ENCODE measurements around the gene DNAJC17.

DNAJC17 gene

DNA sequence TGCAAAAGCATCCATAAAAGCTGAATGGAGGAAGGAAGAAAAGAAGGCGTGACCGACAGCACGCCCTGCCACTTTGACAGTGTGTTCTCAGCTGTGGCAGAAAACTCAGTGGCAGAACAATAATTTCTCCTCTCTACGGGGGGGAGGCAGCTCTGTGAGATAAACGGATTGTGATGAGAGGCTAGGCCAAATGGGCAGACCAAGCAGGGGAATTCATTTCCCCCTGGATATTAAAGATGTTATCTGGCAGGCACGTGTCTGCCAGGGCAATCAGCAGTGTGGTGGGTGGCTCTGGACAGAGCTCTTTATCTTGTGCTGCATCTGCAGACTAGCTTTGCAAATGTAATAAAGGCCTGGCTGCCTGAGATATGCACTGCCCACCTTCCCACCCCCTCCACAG, 50.3 kb downstream of the DNAJC17 start:
- Histone ChIP-seq H3K4me1 (ENCODE audit: control insufficient read depth in 5 of 5, insufficient read depth in 5 of 5, low read length in 5 of 5) (peaks cover 0 to 30% (median 17%) of the 10 kb centered on the region in 5 donors), H3K27me3 (ENCODE audit: control insufficient read depth in 5 of 5, insufficient read depth in 4 of 5, low read length in 5 of 5) (no peaks in the 10 kb centered on the region), H3K36me3 (ENCODE audit: control insufficient read depth in 5 of 5, insufficient read depth in 5 of 5, low read length in 5 of 5) (peaks cover 0 to 8% (median 4%) of the 10 kb centered on the region in 5 donors), H3K9ac (ENCODE audit: low read length in 5 of 5) (no peak overlapping the region), H3K27ac (ENCODE audit: low read depth, low read length) (no peak overlapping the region), H3K4me3 (ENCODE audit: low read depth in 1 of 5, low read length in 5 of 5) (no peak overlapping the region), H3K9me3 (ENCODE audit: control insufficient read depth in 5 of 5, low read length in 5 of 5) (no peaks in the 10 kb centered on the region)

GRCh38 chr15:40755812-40756208, 51.5 kb downstream of the DNAJC17 start:
- Histone ChIP-seq H3K36me3 (ENCODE audit: control insufficient read depth in 5 of 5, insufficient read depth in 5 of 5, low read length in 5 of 5) (peaks cover 0 to 19% (median 14%) of the 10 kb centered on the region in 5 donors), H3K9me3 (ENCODE audit: control insufficient read depth in 5 of 5, low read length in 5 of 5) (no peaks in the 10 kb centered on the region), H3K9ac (ENCODE audit: low read length in 5 of 5) (peak overlapping the region in 4 of 5 donors; percentile 83 to 98 (median 90)), H3K27ac (ENCODE audit: low read depth, low read length) (peak overlapping the region; percentile 87), H3K4me1 (ENCODE audit: control insufficient read depth in 5 of 5, insufficient read depth in 5 of 5, low read length in 5 of 5) (peaks cover 0 to 30% (median 17%) of the 10 kb centered on the region in 5 donors), H3K4me3 (ENCODE audit: low read depth in 1 of 5, low read length in 5 of 5) (peak overlapping the region in 4 of 5 donors; percentile 85 to 96 (median 88)), H3K27me3 (ENCODE audit: control insufficient read depth in 5 of 5, insufficient read depth in 4 of 5, low read length in 5 of 5) (no peaks in the 10 kb centered on the region)

DNA sequence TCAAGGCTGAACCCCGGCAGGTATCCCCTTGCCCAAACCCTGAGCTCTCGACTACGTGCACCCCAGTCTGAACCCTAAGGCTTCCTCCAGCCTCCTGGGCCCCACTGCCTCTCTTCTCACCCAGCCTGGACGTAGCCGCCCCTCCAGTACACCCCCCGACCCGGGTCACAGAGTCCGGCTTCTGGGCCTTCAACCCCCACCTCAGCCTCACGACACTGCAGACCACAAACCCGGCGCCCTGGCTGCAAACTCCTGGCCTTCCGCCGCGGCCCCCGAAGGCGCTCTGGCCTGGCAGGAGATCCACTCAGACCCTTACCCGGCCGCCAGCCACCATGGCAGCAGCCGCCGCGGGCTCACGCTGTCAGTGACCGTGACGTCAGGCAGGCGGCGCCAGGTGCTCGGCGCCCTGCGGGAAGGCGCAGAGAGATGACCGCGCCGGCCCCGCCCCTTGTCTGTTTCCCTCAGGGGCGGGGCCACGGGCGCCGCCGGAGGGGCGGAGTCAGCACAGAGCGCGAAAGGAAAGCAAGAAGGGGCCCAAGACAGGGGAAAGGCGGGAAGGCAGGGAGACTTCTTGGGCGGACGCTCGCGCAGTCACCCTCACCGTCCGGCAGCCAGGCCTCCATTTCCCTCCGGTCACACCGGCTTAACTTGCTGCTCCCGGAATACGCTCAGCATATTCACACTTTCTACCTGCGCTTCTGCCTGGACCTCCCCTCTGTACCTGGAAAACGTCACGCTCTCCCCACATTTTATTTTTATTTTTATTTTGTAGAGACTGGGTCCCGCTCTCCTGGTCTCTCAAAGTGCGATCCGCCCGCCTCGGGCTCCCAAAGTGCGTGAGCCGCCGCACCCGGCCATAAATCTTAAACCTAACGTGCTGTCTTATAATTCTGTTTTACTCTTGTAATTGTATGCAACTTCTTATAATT, 52.1 kb downstream of the DNAJC17 start, which contains the start of gene RMDN3:
TSS of gene RMDN3 (minus strand) at position 372 of the 929 bp plus-strand sequence. CDS start 471 bp downstream, outside the sequence.
- Histone ChIP-seq H3K27ac (ENCODE audit: low read depth, low read length) (peak within 1 kb of the TSS; percentile 87), H3K36me3 (ENCODE audit: control insufficient read depth in 5 of 5, insufficient read depth in 5 of 5, low read length in 5 of 5) (peaks cover 0 to 24% (median 19%) of the 10 kb centered on the region in 5 donors), H3K27me3 (ENCODE audit: control insufficient read depth in 5 of 5, insufficient read depth in 4 of 5, low read length in 5 of 5) (no peaks in the 10 kb centered on the region), H3K4me3 (ENCODE audit: low read depth in 1 of 5, low read length in 5 of 5) (peak within 1 kb of the TSS; percentile 85 to 96 (median 87)), H3K9ac (ENCODE audit: low read length in 5 of 5) (peak within 1 kb of the TSS; percentile 38 to 98 (median 89)), H3K4me1 (ENCODE audit: control insufficient read depth in 5 of 5, insufficient read depth in 5 of 5, low read length in 5 of 5) (peaks cover 0 to 30% (median 17%) of the 10 kb centered on the region in 5 donors), H3K9me3 (ENCODE audit: control insufficient read depth in 5 of 5, low read length in 5 of 5) (no peaks in the 10 kb centered on the region)

DNA sequence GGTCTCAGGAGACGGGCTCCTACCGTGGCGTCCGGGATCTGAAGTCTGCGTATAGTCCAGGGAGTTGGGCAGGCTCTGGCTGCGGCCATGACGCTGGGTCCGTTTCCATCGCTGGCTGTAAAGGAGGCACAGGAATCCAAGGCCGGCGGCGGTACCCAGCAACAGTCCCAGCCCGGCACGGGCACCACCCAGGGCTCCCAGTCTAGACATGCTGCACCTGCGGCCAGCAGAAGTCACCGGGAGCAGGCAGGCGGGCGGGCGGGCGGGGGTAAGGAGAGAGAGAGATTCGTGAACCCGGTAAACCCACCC, 52.7 kb downstream of the DNAJC17 start:
- Histone ChIP-seq H3K9me3 (ENCODE audit: control insufficient read depth in 5 of 5, low read length in 5 of 5) (no peaks in the 10 kb centered on the region), H3K4me3 (ENCODE audit: low read depth in 1 of 5, low read length in 5 of 5) (peak overlapping the region; percentile 85 to 96 (median 87)), H3K27me3 (ENCODE audit: control insufficient read depth in 5 of 5, insufficient read depth in 4 of 5, low read length in 5 of 5) (no peaks in the 10 kb centered on the region), H3K27ac (ENCODE audit: low read depth, low read length) (peak overlapping the region; percentile 87), H3K36me3 (ENCODE audit: control insufficient read depth in 5 of 5, insufficient read depth in 5 of 5, low read length in 5 of 5) (peaks cover 0 to 28% (median 21%) of the 10 kb centered on the region in 5 donors), H3K4me1 (ENCODE audit: control insufficient read depth in 5 of 5, insufficient read depth in 5 of 5, low read length in 5 of 5) (peaks cover 0 to 30% (median 17%) of the 10 kb centered on the region in 5 donors), H3K9ac (ENCODE audit: low read length in 5 of 5) (peak overlapping the region in 4 of 5 donors; percentile 86 to 98 (median 92))

DNA sequence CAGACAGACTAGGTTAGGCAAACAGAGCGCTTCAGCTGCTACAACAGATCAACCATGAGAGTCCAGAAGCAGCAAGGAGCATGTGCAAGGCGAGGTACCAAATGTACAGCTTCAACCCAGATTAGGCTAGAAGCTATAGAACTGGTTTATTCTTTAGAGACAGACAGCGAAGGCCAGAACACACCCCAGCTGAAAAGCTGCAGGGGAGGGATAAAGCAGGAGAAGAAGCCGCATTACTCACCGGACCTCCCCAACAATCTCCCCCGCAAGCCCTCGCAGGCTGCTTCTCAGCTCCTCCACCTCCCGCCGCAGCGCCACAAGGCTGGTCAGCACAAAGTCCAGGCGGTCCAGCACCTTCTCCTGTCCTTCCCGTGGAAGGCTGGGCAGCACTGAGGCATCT, 55.5 kb downstream of the DNAJC17 start:
- Histone ChIP-seq H3K36me3 (ENCODE audit: control insufficient read depth in 5 of 5, insufficient read depth in 5 of 5, low read length in 5 of 5) (peaks cover 0 to 46% (median 30%) of the 10 kb centered on the region in 5 donors), H3K4me3 (ENCODE audit: low read depth in 1 of 5, low read length in 5 of 5) (no peak overlapping the region), H3K27me3 (ENCODE audit: control insufficient read depth in 5 of 5, insufficient read depth in 4 of 5, low read length in 5 of 5) (no peaks in the 10 kb centered on the region), H3K27ac (ENCODE audit: low read depth, low read length) (no peak overlapping the region), H3K9ac (ENCODE audit: low read length in 5 of 5) (no peak overlapping the region), H3K4me1 (ENCODE audit: control insufficient read depth in 5 of 5, insufficient read depth in 5 of 5, low read length in 5 of 5) (peaks cover 0 to 41% (median 25%) of the 10 kb centered on the region in 5 donors), H3K9me3 (ENCODE audit: control insufficient read depth in 5 of 5, low read length in 5 of 5) (no peaks in the 10 kb centered on the region)

GRCh38 chr15:40750885-40751284, 56.4 kb downstream of the DNAJC17 start:
- peaks cover 0 to 41% (median 29%) of the 10 kb centered on the region in 5 donors for H3K4me1 ChIP-seq (ENCODE audit: control insufficient read depth in 5 of 5, insufficient read depth in 5 of 5, low read length in 5 of 5)
- H3K36me3 ChIP-seq (ENCODE audit: control insufficient read depth in 5 of 5, insufficient read depth in 5 of 5, low read length in 5 of 5): peaks cover 0 to 51% (median 30%) of the 10 kb centered on the region in 5 donors
- H3K9ac ChIP-seq (ENCODE audit: low read length in 5 of 5): no peak overlapping the region
- no peaks in the 10 kb centered on the region for H3K9me3 ChIP-seq (ENCODE audit: control insufficient read depth in 5 of 5, low read length in 5 of 5)
- H3K27me3 ChIP-seq (ENCODE audit: control insufficient read depth in 5 of 5, insufficient read depth in 4 of 5, low read length in 5 of 5): no peaks in the 10 kb centered on the region
- no peak overlapping the region for H3K27ac ChIP-seq (ENCODE audit: low read depth, low read length)
- H3K4me3 ChIP-seq (ENCODE audit: low read depth in 1 of 5, low read length in 5 of 5): no peak overlapping the region

DNA sequence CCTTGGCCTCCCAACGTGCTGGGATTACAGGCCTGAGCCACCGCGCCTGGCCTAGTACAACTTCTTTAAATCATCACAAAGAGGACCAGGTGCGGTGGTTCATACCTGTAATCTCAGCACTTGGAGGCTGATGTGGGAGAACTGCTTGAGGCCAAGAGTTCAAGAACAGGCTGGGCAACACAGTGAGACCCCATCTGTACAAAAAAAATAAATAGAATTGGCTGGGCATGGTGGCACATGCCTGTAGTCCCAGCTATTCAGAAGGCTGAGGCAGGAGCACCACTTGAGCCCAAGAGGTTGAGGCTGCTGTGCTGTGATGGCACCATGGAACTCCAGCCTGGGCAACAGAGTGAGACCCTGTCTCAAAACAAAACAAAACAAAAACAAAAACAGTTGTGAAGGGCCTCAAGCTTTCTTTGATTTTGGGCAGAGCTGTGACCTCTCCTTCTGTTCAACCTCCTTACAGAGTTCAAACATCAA, 58.1 kb downstream of the DNAJC17 start:
- Histone ChIP-seq H3K27ac (ENCODE audit: low read depth, low read length) (no peak overlapping the region), H3K4me3 (ENCODE audit: low read depth in 1 of 5, low read length in 5 of 5) (no peak overlapping the region), H3K9ac (ENCODE audit: low read length in 5 of 5) (no peak overlapping the region), H3K9me3 (ENCODE audit: control insufficient read depth in 5 of 5, low read length in 5 of 5) (no peaks in the 10 kb centered on the region), H3K36me3 (ENCODE audit: control insufficient read depth in 5 of 5, insufficient read depth in 5 of 5, low read length in 5 of 5) (peaks cover 0 to 65% (median 38%) of the 10 kb centered on the region in 5 donors), H3K4me1 (ENCODE audit: control insufficient read depth in 5 of 5, insufficient read depth in 5 of 5, low read length in 5 of 5) (peaks cover 0 to 35% (median 21%) of the 10 kb centered on the region in 5 donors), H3K27me3 (ENCODE audit: control insufficient read depth in 5 of 5, insufficient read depth in 4 of 5, low read length in 5 of 5) (no peaks in the 10 kb centered on the region)

- H3K36me3 ChIP-seq (ENCODE audit: control insufficient read depth in 5 of 5, insufficient read depth in 5 of 5, low read length in 5 of 5): peaks cover 0 to 78% (median 48%) of the 10 kb centered on the region in 5 donors
These were observed 59.3 kb downstream of the DNAJC17 start for GRCh38 chr15:40747685-40748631.

DNA sequence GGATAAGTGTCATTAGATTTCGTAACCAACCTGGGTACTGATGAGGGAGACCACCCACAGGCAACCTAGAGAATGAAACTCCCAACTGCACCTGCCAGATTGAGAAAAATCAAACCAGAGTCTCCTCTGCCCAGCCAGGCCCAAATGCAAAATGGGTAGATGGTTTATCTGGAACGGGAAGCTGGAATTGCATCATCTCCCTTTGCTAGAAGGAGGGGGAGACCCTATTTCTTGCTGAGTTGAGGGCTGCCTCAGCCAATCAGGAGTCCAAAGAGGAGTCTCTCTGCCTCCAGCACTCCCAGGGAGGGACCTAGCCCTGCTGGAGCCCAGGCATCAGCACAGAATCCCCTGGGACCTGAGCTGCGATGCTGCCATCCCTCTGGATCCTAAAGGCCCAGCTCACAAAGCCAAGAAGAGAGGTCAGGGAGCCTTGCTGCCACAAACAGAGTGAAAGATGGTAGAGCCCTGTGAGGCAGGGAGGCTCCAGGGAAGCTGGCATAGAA, 60.3 kb downstream of the DNAJC17 start:
- Histone ChIP-seq H3K36me3 (ENCODE audit: control insufficient read depth in 5 of 5, insufficient read depth in 5 of 5, low read length in 5 of 5) (peaks cover 0 to 80% (median 52%) of the 10 kb centered on the region in 5 donors), H3K4me3 (ENCODE audit: low read depth in 1 of 5, low read length in 5 of 5) (no peak overlapping the region), H3K9ac (ENCODE audit: low read length in 5 of 5) (no peak overlapping the region), H3K9me3 (ENCODE audit: control insufficient read depth in 5 of 5, low read length in 5 of 5) (no peaks in the 10 kb centered on the region), H3K27me3 (ENCODE audit: control insufficient read depth in 5 of 5, insufficient read depth in 4 of 5, low read length in 5 of 5) (no peaks in the 10 kb centered on the region), H3K4me1 (ENCODE audit: control insufficient read depth in 5 of 5, insufficient read depth in 5 of 5, low read length in 5 of 5) (peaks cover 0 to 29% (median 18%) of the 10 kb centered on the region in 5 donors), H3K27ac (ENCODE audit: low read depth, low read length) (no peak overlapping the region)

More at GRCh38 chr15:40747685-40748631, 59.3 kb downstream of the DNAJC17 start:
- Histone ChIP-seq H3K27ac (ENCODE audit: low read depth, low read length) (no peak overlapping the region), H3K4me1 (ENCODE audit: control insufficient read depth in 5 of 5, insufficient read depth in 5 of 5, low read length in 5 of 5) (peaks cover 0 to 34% (median 21%) of the 10 kb centered on the region in 5 donors), H3K9ac (ENCODE audit: low read length in 5 of 5) (no peak overlapping the region), H3K27me3 (ENCODE audit: control insufficient read depth in 5 of 5, insufficient read depth in 4 of 5, low read length in 5 of 5) (no peaks in the 10 kb centered on the region), H3K9me3 (ENCODE audit: control insufficient read depth in 5 of 5, low read length in 5 of 5) (no peaks in the 10 kb centered on the region), H3K4me3 (ENCODE audit: low read depth in 1 of 5, low read length in 5 of 5) (no peak overlapping the region)
